C4-2B (cell line): ENCODE data around the gene GPR142.

Source experiments
- H3K27ac ChIP-seq: fragments of 450-650 bp; 2 replicates; pipeline ENCODE4 v1.5.1; 2017
- ZFX ChIP-seq: fragments of 450-650 bp; IDR thresholded peaks from 2 replicates; pipeline ENCODE4 v1.6.1; 2017
- TF ChIP-seq, protein P1 (sequence below): fragments of 450-650 bp; conservative IDR thresholded peaks from 2 replicates; pipeline ENCODE4 v1.5.1; 2017; ENCODE audit warnings: mild to moderate bottlenecking

Gene GPR142

DNA sequence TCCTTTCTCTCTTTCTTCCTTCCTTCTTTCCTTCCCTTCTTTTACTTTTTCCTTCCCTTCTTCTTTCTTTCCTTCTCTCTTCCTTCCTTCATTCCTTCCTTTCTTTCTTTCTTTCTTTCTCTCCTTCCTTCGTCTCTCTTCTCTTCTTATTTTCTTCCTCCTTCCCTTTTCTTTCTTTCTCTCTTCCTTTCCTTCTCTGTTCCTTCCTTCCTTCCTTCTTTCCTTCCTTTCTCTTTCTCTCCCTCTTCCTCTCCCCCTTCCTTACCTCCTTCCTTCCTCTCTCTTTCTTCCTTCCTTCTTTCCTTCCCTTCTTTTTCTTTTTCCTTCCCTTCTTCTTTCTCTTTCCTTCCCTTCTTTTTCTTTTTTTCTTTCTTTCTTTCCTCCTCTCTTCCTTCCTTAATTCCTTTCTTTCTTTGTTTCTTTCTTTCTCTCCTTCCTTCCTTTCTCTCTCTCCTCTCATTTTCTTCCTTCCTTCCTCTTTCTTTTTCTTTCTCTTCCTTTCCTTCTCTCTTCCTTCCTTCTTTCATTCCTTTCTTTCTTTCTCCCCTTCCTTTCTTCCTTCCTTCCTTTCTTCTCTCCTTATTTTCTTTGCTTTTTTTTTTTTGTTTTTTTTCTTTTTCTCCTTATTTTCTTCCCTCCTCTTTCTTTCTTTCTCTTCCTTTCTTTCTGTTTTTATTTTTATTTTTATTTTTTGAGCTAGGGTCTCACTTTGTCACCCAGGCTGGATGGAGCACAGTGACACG, 22.8 kb downstream of the GPR142 start:
- H3K27ac ChIP-seq, result no peak overlapping the region
- TF ChIP-seq ZFX, result no peak
- TF ChIP-seq, protein P1, sequence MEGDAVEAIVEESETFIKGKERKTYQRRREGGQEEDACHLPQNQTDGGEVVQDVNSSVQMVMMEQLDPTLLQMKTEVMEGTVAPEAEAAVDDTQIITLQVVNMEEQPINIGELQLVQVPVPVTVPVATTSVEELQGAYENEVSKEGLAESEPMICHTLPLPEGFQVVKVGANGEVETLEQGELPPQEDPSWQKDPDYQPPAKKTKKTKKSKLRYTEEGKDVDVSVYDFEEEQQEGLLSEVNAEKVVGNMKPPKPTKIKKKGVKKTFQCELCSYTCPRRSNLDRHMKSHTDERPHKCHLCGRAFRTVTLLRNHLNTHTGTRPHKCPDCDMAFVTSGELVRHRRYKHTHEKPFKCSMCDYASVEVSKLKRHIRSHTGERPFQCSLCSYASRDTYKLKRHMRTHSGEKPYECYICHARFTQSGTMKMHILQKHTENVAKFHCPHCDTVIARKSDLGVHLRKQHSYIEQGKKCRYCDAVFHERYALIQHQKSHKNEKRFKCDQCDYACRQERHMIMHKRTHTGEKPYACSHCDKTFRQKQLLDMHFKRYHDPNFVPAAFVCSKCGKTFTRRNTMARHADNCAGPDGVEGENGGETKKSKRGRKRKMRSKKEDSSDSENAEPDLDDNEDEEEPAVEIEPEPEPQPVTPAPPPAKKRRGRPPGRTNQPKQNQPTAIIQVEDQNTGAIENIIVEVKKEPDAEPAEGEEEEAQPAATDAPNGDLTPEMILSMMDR, result no peak

DNA sequence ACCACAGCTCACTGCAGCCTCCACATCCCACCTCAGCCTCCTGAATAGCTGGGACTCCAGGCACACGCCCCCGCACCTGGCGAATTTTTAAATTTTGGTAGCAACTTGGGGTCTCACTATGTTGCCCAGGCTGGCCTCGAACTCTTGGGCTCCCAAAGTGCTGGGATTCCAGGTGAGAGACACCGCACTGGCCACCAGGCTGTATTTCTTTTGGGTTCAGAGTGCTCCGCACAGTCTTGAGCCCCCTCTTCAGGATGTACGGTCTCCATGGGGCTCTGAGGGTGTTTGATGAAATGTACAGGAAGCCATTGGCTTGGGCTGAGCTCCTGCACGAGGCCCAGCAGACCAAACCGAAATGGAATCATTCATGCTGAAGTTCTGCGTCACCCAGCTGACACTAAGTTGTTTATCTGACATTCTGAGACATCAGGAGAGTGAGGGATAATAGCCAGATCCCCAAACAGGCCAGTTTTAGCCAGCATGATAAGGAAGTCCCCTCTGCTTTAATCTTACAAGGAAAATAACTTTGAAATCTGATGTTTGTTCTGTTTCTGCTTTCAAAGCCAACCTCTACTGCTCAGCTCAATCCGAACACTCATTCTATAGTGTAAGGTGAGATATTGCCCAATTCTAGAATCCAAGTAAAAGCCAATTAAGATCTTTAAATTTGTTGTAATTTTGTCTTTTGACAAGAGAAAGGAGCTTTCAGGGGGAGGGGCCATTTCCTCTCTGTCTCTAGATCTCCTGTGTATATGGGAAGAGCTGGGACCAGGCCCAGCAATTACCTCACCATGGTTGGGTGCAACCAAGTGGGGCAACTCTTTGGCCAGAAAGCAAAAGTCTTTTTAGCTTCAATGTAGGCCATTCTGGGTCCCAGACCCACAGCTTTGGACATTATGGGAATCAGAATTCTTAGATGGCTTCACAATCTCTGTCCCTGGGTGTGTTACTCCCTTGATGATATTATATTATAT, 23.7 kb downstream of the GPR142 start:
- H3K27ac ChIP-seq, result no peak overlapping the region
- TF ChIP-seq ZFX, result no peak
- TF ChIP-seq, protein P1, result no peak

GRCh38 chr17:74391771-74392170, 24.5 kb downstream of the GPR142 start:
- H3K27ac ChIP-seq, result no peak overlapping the region
- TF ChIP-seq, protein P1, result no peak
- no peak for TF ChIP-seq ZFX

DNA sequence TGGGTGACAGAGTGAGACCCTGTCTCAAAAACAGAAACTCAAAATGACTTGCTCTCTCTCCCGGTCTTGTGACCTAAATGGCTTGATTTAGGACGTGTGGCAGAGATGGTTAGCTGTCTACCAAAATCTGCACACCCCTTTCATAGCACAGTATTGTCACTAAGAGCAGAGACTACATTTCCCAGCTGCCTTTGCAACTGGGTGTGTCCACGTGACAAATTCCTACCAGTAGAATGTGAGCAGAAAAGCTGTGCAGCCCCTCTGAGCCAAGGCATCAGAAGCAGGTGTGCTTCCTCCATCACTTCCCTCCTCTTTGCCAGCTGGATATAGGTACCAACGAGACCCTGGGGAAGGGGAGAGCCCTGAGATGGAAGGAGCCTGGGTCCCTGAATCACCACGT, 25.5 kb downstream of the GPR142 start:
- H3K27ac ChIP-seq, result no peak overlapping the region
- TF ChIP-seq, protein P1, result no peak
- TF ChIP-seq ZFX, result no peak

- H3K27ac ChIP-seq, result no peak overlapping the region
- TF ChIP-seq, protein P1, result no peak
- no peak for TF ChIP-seq ZFX
Observed at GRCh38 chr17:74393346-74393942, 26.1 kb downstream of the GPR142 start.

DNA sequence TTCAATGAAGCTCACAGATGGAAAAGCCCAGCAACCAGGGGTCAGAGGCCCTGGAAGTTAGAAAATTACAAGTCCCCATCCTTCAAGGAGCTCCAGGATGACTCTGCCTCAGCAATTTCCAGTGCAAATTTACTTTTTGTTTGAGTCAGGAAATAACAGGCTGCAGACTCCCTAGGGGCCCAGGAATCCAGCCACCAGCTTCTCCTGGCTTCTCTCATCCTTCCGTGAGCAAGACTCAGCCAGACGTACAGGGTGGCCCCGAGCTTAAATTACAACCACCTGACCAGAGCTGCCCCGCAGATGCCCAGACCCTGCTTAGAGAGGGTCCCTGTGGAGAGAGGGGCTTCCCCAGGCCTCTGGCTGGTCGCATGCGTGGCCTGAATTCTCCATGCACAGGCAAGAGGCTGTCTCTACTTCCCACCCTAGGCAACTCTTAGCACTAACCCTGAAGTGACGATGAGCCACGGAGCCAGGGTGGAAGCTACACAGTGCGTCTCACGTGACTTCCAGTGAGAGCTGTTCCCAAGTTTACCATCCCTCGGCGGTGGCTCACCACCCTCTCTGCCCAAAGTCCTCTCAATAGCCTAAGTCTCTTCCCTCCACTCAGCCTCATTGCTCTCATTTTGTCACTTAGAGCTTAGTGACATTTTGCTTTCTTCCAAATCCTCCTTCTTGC, 27.1 kb downstream of the GPR142 start:
- TF ChIP-seq ZFX, result no peak
- TF ChIP-seq, protein P1, result no peak
- H3K27ac ChIP-seq, result peak overlapping the region; percentile 36
